CD4-positive, alpha-beta memory T cell (primary cell): ENCODE measurements around the gene ARHGAP22. TPM values are rescaled to one million over a fixed set of nuclear protein-coding genes. Genes with fewer than 3 reads are reported as not detected.

Experiments used
- polyA plus RNA-seq, 2 donors: library from polyadenylated mRNA; unstranded; fragments of 300-500 nt; fragmentation: Illumina TruSeq; gene quantifications; one replicate each; pipeline ENCODE4 v1.2.3, GENCODE V29; 2021
- total RNA-seq, 2 experiments: library from RNA; stranded (reverse); gene quantifications; one replicate each; pipeline ENCODE4 v1.2.3, GENCODE V29; 2021

The ARHGAP22 gene
- total and polyA plus RNA-seq, 4 experiments from 2014 or later: 0.20 to 0.83 TPM; not detected in 2

Other genes with a start within 250 kb of the ARHGAP22 start
- under 1 TPM; 0.81 to 1.00 TPM for gene WDFY4, start 79.8 kb upstream of the ARHGAP22 start, total RNA-seq
- gene WDFY4, start 79.8 kb upstream of the ARHGAP22 start, polyA plus RNA-seq: under 1 TPM in 1 of 2 donors, not detected in 1; 0.29 TPM